HCT116 (cell line): ENCODE measurements around the gene PEAK3. TPM values are rescaled to one million over a fixed set of nuclear protein-coding genes. Genes with fewer than 3 reads are reported as not detected.
A peak's percentile ranks its signal among the peaks of the same experiment; 100 is the strongest.

ENCODE experiments used
- ATAC-seq: fragments of 200-7000 bp; cut with Tn5 transposase; 2 replicates; pipeline ENCODE4 v1.9.1; 2020; ENCODE audit warnings: mild to moderate bottlenecking, moderate library complexity
- BruUV-seq: library from RNA; stranded (reverse); fragments of 400-500 nt; replicated peaks from 2 replicates; lab custom pipeline; 2021; lab: Mats Ljungman, UMichigan
- CTCF ChIA-PET: fragments of 300-600 bp; sonication (Branson Sonifier 250); formaldehyde crosslinking; loops from one replicate; lab custom pipeline; 2021; ENCODE audit warnings: antibody characterized with exemption; lab: Charles Lee
- POLR2A ChIA-PET: fragments of 300-600, 350-600 bp; sonication (Branson Sonifier 250); formaldehyde crosslinking; loops from one replicate; lab custom pipeline; 2021; ENCODE audit warnings: antibody characterized with exemption; lab: Charles Lee
- RAD21 ChIA-PET, 2 experiments: fragments of 300-600 bp; sonication (Branson Sonifier 250); formaldehyde crosslinking; loops; one replicate each; lab custom pipeline; 2023; ENCODE audit warnings: low total read pairs in 2 of 2; ENCODE audit not compliant: uncharacterized antibody in 2 of 2, unreplicated experiment in 2 of 2, low non-redundant PET in 1 of 2; lab: Charles Lee
- DNase-seq: peaks from one replicate; pipeline ENCODE4 v3.0.0-alpha.2; 2010; ENCODE audit warnings: low read depth, low spot score
- H2AFZ ChIP-seq: fragments of 200-600 bp; shearing (Covaris generic), sonication (generic); 2 replicates; pipeline ENCODE4 v1.6.1; 2017; ENCODE audit warnings: low read depth, mixed run types, mixed read lengths, antibody characterized with exemption, low read length; ENCODE audit not compliant: poor library complexity, severe bottlenecking
- H3K27ac ChIP-seq: 2 replicates; pipeline ENCODE4 v1.5.1; 2012; ENCODE audit warnings: low read depth, low read length
- H3K27me3 ChIP-seq: fragments of 200-600 bp; sonication (generic); 2 replicates; pipeline ENCODE4 v1.6.1; 2016; ENCODE audit warnings: mixed run types, low read length, mixed read lengths; ENCODE audit not compliant: insufficient read depth
- H3K36me3 ChIP-seq, 2 experiments: fragments of 200-500 bp in 1 of 2; fragments of 200-600 bp in 1 of 2; sonication (Bioruptor generic) in 1 of 2; sonication (generic) in 1 of 2; 2 replicates each; pipeline versions ENCODE4 v1.5.1 to v1.6.1; 2014 to 2016; ENCODE audit warnings: low read length in 2 of 2, inconsistent platforms in 1 of 2, mixed read lengths in 1 of 2, mixed run types in 1 of 2; ENCODE audit not compliant: insufficient read depth in 2 of 2, control insufficient read depth in 1 of 2
- H3K4me1 ChIP-seq, 2 experiments: fragments of 200-600 bp in 1 of 2; sonication (generic) in 1 of 2; 2 replicates each; pipeline versions ENCODE4 v1.5.1 to v1.6.1; 2012 to 2017; ENCODE audit warnings: low read length in 2 of 2, inconsistent platforms in 1 of 2, mild to moderate bottlenecking in 1 of 2, mixed read lengths in 1 of 2, mixed run types in 1 of 2, moderate library complexity in 1 of 2; ENCODE audit not compliant: insufficient read depth in 2 of 2, control insufficient read depth in 1 of 2
- H3K4me2 ChIP-seq: fragments of 200-600 bp; sonication (generic); 2 replicates; pipeline ENCODE4 v1.6.1; 2017; ENCODE audit warnings: mixed run types, low read length, mixed read lengths
- H3K4me3 ChIP-seq, 2 experiments: fragments of 200-600 bp in 1 of 2; sonication (generic) in 1 of 2; replicated peaks in 1 of 2; 2 replicates each; pipeline ENCODE4 v1.5.1; 2011 to 2016; ENCODE audit warnings: low read length in 2 of 2, control low read depth in 1 of 2, low read depth in 1 of 2, mild to moderate bottlenecking in 1 of 2, mixed read lengths in 1 of 2, mixed run types in 1 of 2
- H3K79me2 ChIP-seq: fragments of 200-600 bp; sonication (generic); 2 replicates; pipeline ENCODE4 v1.6.1; 2017; ENCODE audit warnings: mild to moderate bottlenecking, mixed run types, low read length, moderate library complexity, mixed read lengths; ENCODE audit not compliant: insufficient read depth
- H3K9ac ChIP-seq: fragments of 200-600 bp; sonication (generic); 2 replicates; pipeline ENCODE4 v1.6.1; 2016; ENCODE audit warnings: low read length, mixed read lengths
- H3K9me2 ChIP-seq: fragments of 200-600 bp; sonication (generic), shearing (Covaris generic); 2 replicates; pipeline ENCODE4 v1.6.1; 2017; ENCODE audit warnings: mixed run types, mild to moderate bottlenecking, moderate library complexity; ENCODE audit not compliant: insufficient read depth
- H3K9me3 ChIP-seq, 2 experiments: fragments of 200-500 bp in 1 of 2; fragments of 200-600 bp in 1 of 2; sonication (Bioruptor generic) in 1 of 2; sonication (generic) in 1 of 2; 2 replicates each; pipeline ENCODE4 v1.6.1; 2014 to 2017; ENCODE audit warnings: low read length in 2 of 2, mixed read lengths in 2 of 2, inconsistent platforms in 1 of 2, low read depth in 1 of 2, mild to moderate bottlenecking in 1 of 2, mixed run types in 1 of 2, moderate library complexity in 1 of 2; ENCODE audit not compliant: control insufficient read depth in 1 of 2, insufficient read depth in 1 of 2
- H4K20me1 ChIP-seq: fragments of 200-600 bp; sonication (generic), shearing (Covaris generic); 2 replicates; pipeline ENCODE4 v1.6.1; 2017; ENCODE audit warnings: mixed run types, mild to moderate bottlenecking, moderate library complexity; ENCODE audit not compliant: insufficient read depth
- CTCF ChIP-seq, 3 experiments: fragments of 200-600 bp in 1 of 3; sonication (generic) in 1 of 3; IDR thresholded peaks in 2 of 3; conservative IDR thresholded peaks in 1 of 3; 2 replicates each; pipeline ENCODE4 v1.5.1; 2012 to 2017; ENCODE audit warnings: low read depth in 2 of 3, low read length in 2 of 3, antibody characterized with exemption in 1 of 3, borderline replicate concordance in 1 of 3, control low read depth in 1 of 3, mild to moderate bottlenecking in 1 of 3, mixed read lengths in 1 of 3, mixed run types in 1 of 3, moderate library complexity in 1 of 3; ENCODE audit not compliant: insufficient read depth in 1 of 3
- JUND ChIP-seq: IDR thresholded peaks from 2 replicates; pipeline ENCODE4 v1.6.1; 2012
- MAX ChIP-seq: IDR thresholded peaks from 2 replicates; pipeline ENCODE4 v1.6.1; 2012
- POLR2AphosphoS5 ChIP-seq: IDR thresholded peaks from 2 replicates; pipeline ENCODE4 v1.6.1; 2011; ENCODE audit warnings: mild to moderate bottlenecking, low read depth, low read length, moderate library complexity
- RAD21 ChIP-seq: IDR thresholded peaks from 2 replicates; pipeline ENCODE4 v1.6.1; 2012; ENCODE audit warnings: low read depth, mild to moderate bottlenecking
- YY1 ChIP-seq: IDR thresholded peaks from 2 replicates; pipeline ENCODE4 v1.6.1; 2011; ENCODE audit warnings: low read length, low read depth, moderate library complexity, mild to moderate bottlenecking; ENCODE audit not compliant: insufficient replicate concordance; ENCODE audit errors: extremely low read depth
- intact Hi-C: fragments of 100-400 bp; cut with micrococcal nuclease; formaldehyde crosslinking; loops from 2 replicates; pipeline ENCODE4 v1.10.0; 2022
- total RNA-seq: library from RNA; stranded (reverse); gene quantifications from one replicate; pipeline ENCODE4 v1.2.1, GENCODE V29; 2021; ENCODE audit not compliant: unreplicated experiment

The PEAK3 gene
- total RNA-seq, 1 experiment from 2014 or later: not detected

GRCh38 chr19:2275588-2276428 lies 6.2 kb downstream of the PEAK3 start (continued):
- TF ChIP-seq MAX (no peak), JUND (no peak)
- TF ChIP-seq, all 23 proteins: peak for 0

DNA sequence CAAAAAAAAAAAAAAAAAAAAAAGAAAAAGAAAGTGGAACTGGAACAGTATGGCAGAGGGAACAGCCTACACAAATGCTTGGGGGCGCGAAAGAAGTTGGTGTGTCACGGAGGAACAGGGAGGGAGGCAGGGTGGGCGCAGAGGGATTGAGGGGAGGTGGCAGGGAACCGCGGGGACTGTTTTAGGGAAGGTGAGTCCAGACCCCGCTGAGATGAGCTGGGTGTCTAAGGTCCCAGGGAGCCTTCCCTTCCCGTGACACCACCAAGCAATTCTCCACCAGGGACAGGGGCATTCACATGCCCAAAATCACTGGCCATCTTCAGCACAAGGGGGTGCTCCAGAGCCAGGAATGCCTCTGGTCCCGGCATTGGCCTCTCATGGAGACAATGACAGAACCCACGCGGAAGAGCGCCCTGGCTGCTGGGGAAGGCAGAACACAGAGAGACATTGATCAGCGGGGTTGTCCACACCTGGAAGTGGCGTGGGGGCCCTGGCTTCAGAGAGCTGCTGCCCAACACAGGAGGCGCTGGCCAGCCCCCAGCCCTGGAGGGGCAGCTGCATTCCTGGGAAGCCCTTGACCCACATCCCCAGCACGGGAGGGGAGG lies 6.9 kb downstream of the PEAK3 start:
- Histone ChIP-seq H4K20me1 (peaks cover 13% of the 10 kb centered on the region; the same call in 1 of the 2 replicates), H2AFZ (no peak overlapping the region), H3K9me2 (no peaks in the 10 kb centered on the region)
- peak; percentile 28; the same call in 1 of the 2 replicates for TF ChIP-seq POLR2AphosphoS5
- peak; percentile 58 to 78 (median 69) for TF ChIP-seq CTCF (IDR thresholded peaks at IDR 0.05 in 2 of 3, conservative IDR thresholded peaks at IDR 0.05 in 1 of 3; ENCODE audit: borderline replicate concordance in 1 of 3, insufficient read depth in 1 of 3, low read depth in 2 of 3, low read length in 2 of 3)
- peak; percentile 88 for TF ChIP-seq RAD21
- TF ChIP-seq YY1: no peak
- TF ChIP-seq, all 23 proteins: peak for 3
- Histone ChIP-seq H3K4me2 (no peak overlapping the region; the same call in 1 of the 2 replicates), H3K4me1 (peaks cover 9 to 52% of the 10 kb centered on the region in 2 experiments), H3K27me3 (no peaks in the 10 kb centered on the region), H3K4me3 (no peak overlapping the region), H3K36me3 (peaks cover 14 to 22% of the 10 kb centered on the region in 2 experiments; a peak in 2 of 4 replicates), H3K27ac (peak overlapping the region; percentile 24; the same call in 1 of the 2 replicates), H3K79me2 (peaks cover 43% of the 10 kb centered on the region), H3K9ac (no peak overlapping the region), H3K9me3 (no peaks in the 10 kb centered on the region)
- ChIA-PET POLR2A (interaction anchor here (0.8 kb wide), 1 partner anchor 110 kb away, joined by 6 read pairs; no protein-coding TSS in a partner anchor), RAD21 (interaction anchor here (0.6 kb wide), 3 partner anchors 39 to 113 kb away, joined by 4 read pairs; partner anchors contain the start of gene LSM7 (in 1 of the 2)), CTCF (interaction anchor here (0.9 to 1.9 kb wide), 4 partner anchors 9 to 336 kb away, joined by 3 to 10 read pairs (median 4); no protein-coding TSS in a partner anchor)
- ATAC-seq: peak; percentile 68
- BruUV-seq: no TSS peak
- no peak for DNase-seq
- intact Hi-C loops: loop anchor here (1.0 to 5.0 kb wide), 2 partner anchors 116 to 337 kb away; no protein-coding TSS in a partner anchor
